Measurements from ENCODE around the gene ARHGAP6.

DNA sequence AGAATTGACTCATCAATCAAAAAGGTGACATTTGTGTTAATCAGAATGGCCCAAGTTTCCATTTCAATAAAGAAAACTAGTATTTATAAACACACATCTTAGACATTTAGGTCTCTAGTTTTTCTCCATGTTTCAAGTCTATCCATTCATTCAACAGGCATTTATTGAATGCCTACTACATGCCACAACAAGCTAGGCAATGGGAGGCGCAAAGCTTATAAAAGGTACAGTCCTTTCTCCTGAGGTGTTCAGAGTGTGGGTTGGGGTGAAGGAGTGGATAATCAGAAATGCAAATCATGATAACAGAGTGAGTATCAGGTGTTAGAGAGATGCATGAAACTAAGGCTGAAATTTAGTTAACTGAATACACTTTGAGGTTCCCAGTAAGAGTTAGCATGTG lies 476.6 kb downstream of the ARHGAP6 start:
- TF ChIP-seq, protein P1, sequence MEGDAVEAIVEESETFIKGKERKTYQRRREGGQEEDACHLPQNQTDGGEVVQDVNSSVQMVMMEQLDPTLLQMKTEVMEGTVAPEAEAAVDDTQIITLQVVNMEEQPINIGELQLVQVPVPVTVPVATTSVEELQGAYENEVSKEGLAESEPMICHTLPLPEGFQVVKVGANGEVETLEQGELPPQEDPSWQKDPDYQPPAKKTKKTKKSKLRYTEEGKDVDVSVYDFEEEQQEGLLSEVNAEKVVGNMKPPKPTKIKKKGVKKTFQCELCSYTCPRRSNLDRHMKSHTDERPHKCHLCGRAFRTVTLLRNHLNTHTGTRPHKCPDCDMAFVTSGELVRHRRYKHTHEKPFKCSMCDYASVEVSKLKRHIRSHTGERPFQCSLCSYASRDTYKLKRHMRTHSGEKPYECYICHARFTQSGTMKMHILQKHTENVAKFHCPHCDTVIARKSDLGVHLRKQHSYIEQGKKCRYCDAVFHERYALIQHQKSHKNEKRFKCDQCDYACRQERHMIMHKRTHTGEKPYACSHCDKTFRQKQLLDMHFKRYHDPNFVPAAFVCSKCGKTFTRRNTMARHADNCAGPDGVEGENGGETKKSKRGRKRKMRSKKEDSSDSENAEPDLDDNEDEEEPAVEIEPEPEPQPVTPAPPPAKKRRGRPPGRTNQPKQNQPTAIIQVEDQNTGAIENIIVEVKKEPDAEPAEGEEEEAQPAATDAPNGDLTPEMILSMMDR (IDR thresholded peaks at IDR 0.05 in 2 of 3, conservative IDR thresholded peaks at IDR 0.05 in 1 of 3; ENCODE audit: insufficient read depth in 2 of 3, low read depth in 1 of 3, low read length in 3 of 3): no peak
- TF ChIP-seq ZNF274 (IDR thresholded peaks at IDR 0.05; ENCODE audit: borderline replicate concordance, low read depth, low read length): no peak
- no peak for TF ChIP-seq POLR2A (conservative IDR thresholded peaks at IDR 0.05)
- TF ChIP-seq TAF1 (IDR thresholded peaks at IDR 0.05; ENCODE audit: control insufficient read depth, extremely low read depth, insufficient read depth, low read length, severe bottlenecking): no peak
- no peak for TF ChIP-seq POLR2AphosphoS5 (IDR thresholded peaks at IDR 0.05; ENCODE audit: control insufficient read depth, insufficient read depth, low read depth, low read length)
- no peak for TF ChIP-seq CREB1 (IDR thresholded peaks at IDR 0.05)
- TF ChIP-seq CREB1 (CRISPR knock-in tag; IDR thresholded peaks at IDR 0.05): no peak
- TF ChIP-seq, protein P2, sequence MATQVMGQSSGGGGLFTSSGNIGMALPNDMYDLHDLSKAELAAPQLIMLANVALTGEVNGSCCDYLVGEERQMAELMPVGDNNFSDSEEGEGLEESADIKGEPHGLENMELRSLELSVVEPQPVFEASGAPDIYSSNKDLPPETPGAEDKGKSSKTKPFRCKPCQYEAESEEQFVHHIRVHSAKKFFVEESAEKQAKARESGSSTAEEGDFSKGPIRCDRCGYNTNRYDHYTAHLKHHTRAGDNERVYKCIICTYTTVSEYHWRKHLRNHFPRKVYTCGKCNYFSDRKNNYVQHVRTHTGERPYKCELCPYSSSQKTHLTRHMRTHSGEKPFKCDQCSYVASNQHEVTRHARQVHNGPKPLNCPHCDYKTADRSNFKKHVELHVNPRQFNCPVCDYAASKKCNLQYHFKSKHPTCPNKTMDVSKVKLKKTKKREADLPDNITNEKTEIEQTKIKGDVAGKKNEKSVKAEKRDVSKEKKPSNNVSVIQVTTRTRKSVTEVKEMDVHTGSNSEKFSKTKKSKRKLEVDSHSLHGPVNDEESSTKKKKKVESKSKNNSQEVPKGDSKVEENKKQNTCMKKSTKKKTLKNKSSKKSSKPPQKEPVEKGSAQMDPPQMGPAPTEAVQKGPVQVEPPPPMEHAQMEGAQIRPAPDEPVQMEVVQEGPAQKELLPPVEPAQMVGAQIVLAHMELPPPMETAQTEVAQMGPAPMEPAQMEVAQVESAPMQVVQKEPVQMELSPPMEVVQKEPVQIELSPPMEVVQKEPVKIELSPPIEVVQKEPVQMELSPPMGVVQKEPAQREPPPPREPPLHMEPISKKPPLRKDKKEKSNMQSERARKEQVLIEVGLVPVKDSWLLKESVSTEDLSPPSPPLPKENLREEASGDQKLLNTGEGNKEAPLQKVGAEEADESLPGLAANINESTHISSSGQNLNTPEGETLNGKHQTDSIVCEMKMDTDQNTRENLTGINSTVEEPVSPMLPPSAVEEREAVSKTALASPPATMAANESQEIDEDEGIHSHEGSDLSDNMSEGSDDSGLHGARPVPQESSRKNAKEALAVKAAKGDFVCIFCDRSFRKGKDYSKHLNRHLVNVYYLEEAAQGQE (IDR thresholded peaks at IDR 0.05; ENCODE audit: borderline replicate concordance): no peak
- TF ChIP-seq, protein P2 (CRISPR knock-in tag; IDR thresholded peaks at IDR 0.05; ENCODE audit: low read depth): no peak
- TF ChIP-seq BACH1 (tag; IDR thresholded peaks at IDR 0.05): no peak
